HG03139 (cell line): ENCODE measurements around the gene LRIG3.
A peak's percentile ranks its signal among the peaks of the same experiment; 100 is the strongest.
"Not testable (repeated sequence)": the region's sequence is repeated elsewhere in the genome, so short reads cannot be mapped to it uniquely, and the experiment has no call there.

Source experiments
- ATAC-seq: cut with Tn5 transposase; IDR thresholded peaks from one replicate; pipeline ENCODE4 v1.9.1; 2021; ENCODE audit not compliant: unreplicated experiment

Gene LRIG3

GRCh38 chr12:58920102-58920960 is at the start of gene LRIG3:
LRIG3 (minus strand) TSS chr12:58920504; CDS start chr12:58920235, 269 bp downstream.
- peak; percentile 91 for ATAC-seq

GRCh38 chr12:58969237-58969636 is 48.9 kb upstream of the LRIG3 start:
- no peak for ATAC-seq

GRCh38 chr12:58967561-58967960 is 47.3 kb upstream of the LRIG3 start:
- no peak for ATAC-seq

- no peak for ATAC-seq
Measured at GRCh38 chr12:58966939-58967338, 46.6 kb upstream of the LRIG3 start.

- ATAC-seq: no peak
Measured at GRCh38 chr12:58965568-58965967, 45.3 kb upstream of the LRIG3 start.

- ATAC-seq: no peak
Measured at GRCh38 chr12:58963844-58964243, 43.5 kb upstream of the LRIG3 start.

GRCh38 chr12:58961906-58962305 is 41.6 kb upstream of the LRIG3 start:
- no peak for ATAC-seq

GRCh38 chr12:58961166-58961565 is 40.9 kb upstream of the LRIG3 start:
- ATAC-seq: no peak

- ATAC-seq: no peak
Measured at GRCh38 chr12:58959639-58960300, 39.5 kb upstream of the LRIG3 start.

- no peak for ATAC-seq
Measured at GRCh38 chr12:58957298-58957697, 37.0 kb upstream of the LRIG3 start.

GRCh38 chr12:58955849-58956248 is 35.5 kb upstream of the LRIG3 start:
- ATAC-seq: no peak

- no peak for ATAC-seq
Measured at GRCh38 chr12:58954002-58954401, 33.7 kb upstream of the LRIG3 start.

- ATAC-seq: no peak
Measured at GRCh38 chr12:58950739-58951100, 30.4 kb upstream of the LRIG3 start.

- ATAC-seq: not testable (repeated sequence)
Measured at GRCh38 chr12:58949954-58950738, 29.8 kb upstream of the LRIG3 start.

- no peak for ATAC-seq
Measured at GRCh38 chr12:58943079-58943478, 22.8 kb upstream of the LRIG3 start.

GRCh38 chr12:58942345-58942744 is 22.0 kb upstream of the LRIG3 start:
- ATAC-seq: no peak

- ATAC-seq: no peak
Measured at GRCh38 chr12:58939399-58940100, 19.2 kb upstream of the LRIG3 start.

- ATAC-seq: no peak
Measured at GRCh38 chr12:58938440-58938839, 18.1 kb upstream of the LRIG3 start.

GRCh38 chr12:58934528-58934927 is 14.2 kb upstream of the LRIG3 start:
- no peak for ATAC-seq

- ATAC-seq: no peak
Measured at GRCh38 chr12:58932806-58933681, 12.7 kb upstream of the LRIG3 start.
